Hepatocyte (in vitro differentiated cells): ENCODE measurements around the gene CCNI. TPM values are rescaled to one million over a fixed set of nuclear protein-coding genes. Genes with fewer than 3 reads are reported as not detected.

ENCODE experiments used
- DNase-seq: peaks from one replicate; pipeline ENCODE4 v3.0.0-alpha.2; 2016; ENCODE audit warnings: low spot score
- H2AFZ ChIP-seq: fragments of 200-600 bp; sonication (generic); 2 replicates; pipeline ENCODE4 v1.6.0; 2016; ENCODE audit warnings: antibody characterized with exemption, mild to moderate bottlenecking
- H3K27ac ChIP-seq: fragments of 200-600 bp; sonication (generic); 2 replicates; pipeline ENCODE4 v1.5.1; 2016; ENCODE audit warnings: mild to moderate bottlenecking
- H3K27me3 ChIP-seq: fragments of 200-600 bp; sonication (generic); 2 replicates; pipeline ENCODE4 v1.6.1; 2016
- H3K36me3 ChIP-seq: fragments of 200-600 bp; sonication (generic); replicated peaks from 2 replicates; pipeline ENCODE4 v1.5.1; 2016; ENCODE audit warnings: low read depth; ENCODE audit not compliant: insufficient read depth
- H3K4me1 ChIP-seq: fragments of 200-600 bp; sonication (generic); 2 replicates; pipeline ENCODE4 v1.5.1; 2016; ENCODE audit warnings: mild to moderate bottlenecking, moderate library complexity; ENCODE audit not compliant: insufficient read depth
- H3K4me2 ChIP-seq: fragments of 200-600 bp; sonication (generic); 2 replicates; pipeline ENCODE4 v1.6.0; 2016
- H3K4me3 ChIP-seq: fragments of 200-600 bp; sonication (generic); 2 replicates; pipeline ENCODE4 v1.5.1; 2016; ENCODE audit warnings: mild to moderate bottlenecking
- H3K79me2 ChIP-seq: fragments of 200-600 bp; sonication (generic); 2 replicates; pipeline ENCODE4 v1.6.0; 2017; ENCODE audit warnings: mild to moderate bottlenecking
- H3K9me2 ChIP-seq: fragments of 200-600 bp; sonication (generic); replicated peaks from 2 replicates; pipeline ENCODE4 v1.6.0; 2017; ENCODE audit warnings: mild to moderate bottlenecking; ENCODE audit not compliant: insufficient read depth
- H3K9me3 ChIP-seq: fragments of 200-600 bp; sonication (generic); 2 replicates; pipeline ENCODE4 v1.5.1; 2016; ENCODE audit warnings: low read depth, mild to moderate bottlenecking
- H4K20me1 ChIP-seq: fragments of 200-600 bp; sonication (generic); 2 replicates; pipeline ENCODE4 v1.6.0; 2016; ENCODE audit warnings: mild to moderate bottlenecking; ENCODE audit not compliant: insufficient read depth, poor library complexity, severe bottlenecking
- CTCF ChIP-seq: fragments of 200-600 bp; sonication (generic); IDR thresholded peaks from 2 replicates; pipeline ENCODE4 v1.5.1; 2016; ENCODE audit warnings: antibody characterized with exemption, mild to moderate bottlenecking; ENCODE audit not compliant: poor library complexity
- EZH2 ChIP-seq: fragments of 200-600 bp; sonication (generic); IDR thresholded peaks from 2 replicates; pipeline ENCODE4 v1.6.1; 2016; ENCODE audit warnings: antibody characterized with exemption, mild to moderate bottlenecking, borderline replicate concordance
- EZH2phosphoT487 ChIP-seq: fragments of 200-600 bp; sonication (generic); IDR thresholded peaks from one replicate; pipeline ENCODE4 v1.6.1; 2018; ENCODE audit warnings: antibody characterized with exemption, mild to moderate bottlenecking, low read depth, moderate library complexity; ENCODE audit not compliant: unreplicated experiment, severe bottlenecking
- WGBS: methylation state at CpG from one replicate; pipeline ENCODE4 v1.1.6; 2016; ENCODE audit warnings: low lambda C conversion rate; ENCODE audit errors: missing lambda C conversion rate; 5-methylcytosine and 5-hydroxymethylcytosine counted together
- polyA plus RNA-seq: library from polyadenylated mRNA; unstranded; fragments of >200 nt; fragmentation: Nextera tagmentation; extraction: Ambion mirVana; gene quantifications from 2 replicates; pipeline ENCODE4 v1.2.1, GENCODE V29; 2016
- total RNA-seq: library from RNA; depleted of rRNA; stranded (reverse); fragments of >200 nt; gene quantifications from 2 replicates; pipeline ENCODE4 v1.2.3, GENCODE V29; 2014

The CCNI gene
- total and polyA plus RNA-seq, 2 experiments from 2014 or later = 160 to 212 TPM

- peaks cover 22% of the 10 kb centered on the region for H3K4me1 ChIP-seq
- H3K27me3 ChIP-seq = no peaks in the 10 kb centered on the region
- peak overlapping the region; percentile 34 for H3K4me2 ChIP-seq
- no peak for DNase-seq
- H3K9me3 ChIP-seq = no peaks in the 10 kb centered on the region
- peak overlapping the region; percentile 59 for H3K27ac ChIP-seq
- 43% methylated on average over 1 of the region's 1 CpG for WGBS
- H2AFZ ChIP-seq = no peak overlapping the region
- H3K4me3 ChIP-seq = no peak overlapping the region
- H3K9me2 ChIP-seq = no peaks in the 10 kb centered on the region
- H3K36me3 ChIP-seq = no peaks in the 10 kb centered on the region
- TF ChIP-seq CTCF (no peak), EZH2phosphoT487 (no peak), EZH2 (no peak)
- no peaks in the 10 kb centered on the region for H4K20me1 ChIP-seq
- H3K79me2 ChIP-seq = peaks cover 22% of the 10 kb centered on the region
Observed at GRCh38 chr4:77001907-77002306, 73.9 kb downstream of the CCNI start.

GRCh38 chr4:76998251-76998901, 77.4 kb downstream of the CCNI start:
- H2AFZ ChIP-seq = no peak overlapping the region
- WGBS = 76% methylated on average over 8 of the region's 8 CpGs

GRCh38 chr4:76997532-76997931, 78.3 kb downstream of the CCNI start:
- Histone ChIP-seq H4K20me1 (no peaks in the 10 kb centered on the region), H2AFZ (no peak overlapping the region), H3K9me2 (no peaks in the 10 kb centered on the region), H3K36me3 (no peaks in the 10 kb centered on the region), H3K4me3 (no peak overlapping the region), H3K79me2 (peaks cover 58% of the 10 kb centered on the region), H3K4me1 (peaks cover 11% of the 10 kb centered on the region), H3K4me2 (no peak overlapping the region), H3K27me3 (no peaks in the 10 kb centered on the region), H3K27ac (no peak overlapping the region), H3K9me3 (no peaks in the 10 kb centered on the region)
- 93% methylated on average over 5 of the region's 5 CpGs for WGBS
- DNase-seq = no peak
- TF ChIP-seq EZH2phosphoT487 (no peak), EZH2 (no peak), CTCF (no peak)

More at GRCh38 chr4:76998251-76998901, 77.4 kb downstream of the CCNI start:
- no peaks in the 10 kb centered on the region for H3K27me3 ChIP-seq
- no peak overlapping the region for H3K27ac ChIP-seq
- no peaks in the 10 kb centered on the region for H4K20me1 ChIP-seq
- H3K79me2 ChIP-seq = peaks cover 54% of the 10 kb centered on the region
- H3K9me2 ChIP-seq = no peaks in the 10 kb centered on the region
- DNase-seq = no peak
- H3K4me2 ChIP-seq = no peak overlapping the region
- H3K4me3 ChIP-seq = no peak overlapping the region
- no peaks in the 10 kb centered on the region for H3K9me3 ChIP-seq
- peaks cover 17% of the 10 kb centered on the region for H3K4me1 ChIP-seq
- no peak for TF ChIP-seq CTCF
- no peak for TF ChIP-seq EZH2phosphoT487
- TF ChIP-seq EZH2 = no peak
- H3K36me3 ChIP-seq = no peaks in the 10 kb centered on the region

Other genes with a start within 250 kb of the CCNI start
- gene SOWAHB, start 177.8 kb downstream of the CCNI start, total RNA-seq = 16.2 and 18.9 TPM in 2 replicates
- 5.7 and 8.7 TPM in 2 replicates for gene SOWAHB, start 177.8 kb downstream of the CCNI start, polyA plus RNA-seq
- gene SEPTIN11, start 126.2 kb downstream of the CCNI start, total RNA-seq = 140 and 146 TPM in 2 replicates
- gene SEPTIN11, start 126.2 kb downstream of the CCNI start, polyA plus RNA-seq = 68.3 and 74.7 TPM in 2 replicates
- 127 and 134 TPM in 2 replicates for gene CCNG2, start 81.2 kb upstream of the CCNI start, total RNA-seq
- gene CCNG2, start 81.2 kb upstream of the CCNI start, polyA plus RNA-seq = 69.8 and 73.8 TPM in 2 replicates